Stimulated activated CD4-positive, alpha-beta T cell treated with anti-CD3 and anti-CD28 coated beads, Interleukin-1b, Interleukin-23, amount 100 ng/mL, for 1 hour (primary cell): ENCODE results near the gene RNF181.
"Not testable (repeated sequence)": the region's sequence is repeated elsewhere in the genome, so short reads cannot be mapped to it uniquely, and the experiment has no call there.

Source experiments
- DNase-seq, 2 donors: peaks; one replicate each; pipeline ENCODE4 v3.0.0-alpha.2; 2020; ENCODE audit warnings: low read depth in 2 of 2

The RNF181 gene

DNA sequence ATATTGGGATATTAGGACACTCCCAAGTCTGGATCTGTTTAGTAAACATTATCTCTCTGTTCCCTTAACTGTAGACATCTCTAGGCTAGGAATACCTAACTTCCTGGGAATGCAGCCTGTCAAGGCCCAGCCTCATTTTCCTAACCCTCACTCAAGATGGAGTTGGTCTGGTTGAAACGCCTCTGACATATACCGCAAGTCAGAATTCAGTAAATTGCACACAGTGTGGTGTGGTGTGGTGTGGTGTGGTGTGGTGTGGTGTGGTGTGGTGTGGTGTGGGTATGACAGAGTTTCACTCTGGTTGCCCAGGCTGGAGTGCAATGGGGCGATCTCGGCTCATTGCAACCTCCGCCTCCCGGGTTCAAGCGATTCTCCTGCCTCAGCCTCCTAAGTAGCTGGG, 19.2 kb downstream of the RNF181 start:
- DNase-seq, result not testable (repeated sequence)

DNA sequence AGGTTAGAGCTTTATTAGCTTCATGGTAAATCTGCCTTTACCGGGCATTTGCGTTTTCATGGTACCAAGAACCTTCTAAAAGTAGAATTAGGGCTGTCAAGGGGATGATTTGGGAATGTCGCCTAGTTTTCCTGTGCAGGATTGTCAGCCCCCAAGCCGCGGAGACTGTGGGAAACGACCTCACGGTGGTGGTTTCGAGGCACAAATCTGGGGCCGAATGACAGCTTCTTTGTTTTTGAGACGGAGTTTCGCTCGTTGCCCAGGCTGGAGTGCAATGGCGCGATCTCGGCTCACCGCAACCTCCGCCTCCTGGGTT, 19.8 kb downstream of the RNF181 start:
- no peak for DNase-seq

- DNase-seq, result not testable (repeated sequence)
Measured at GRCh38 chr2:85617723-85618122, 22.2 kb downstream of the RNF181 start.

GRCh38 chr2:85619617-85620016, 24.1 kb downstream of the RNF181 start:
- no peak for DNase-seq

GRCh38 chr2:85621338-85621737, 25.8 kb downstream of the RNF181 start:
- DNase-seq, result no peak

- DNase-seq, result no peak
Measured at GRCh38 chr2:85623991-85624390, 28.4 kb downstream of the RNF181 start.

GRCh38 chr2:85628658-85629057, 33.1 kb downstream of the RNF181 start:
- DNase-seq, result no peak

DNA sequence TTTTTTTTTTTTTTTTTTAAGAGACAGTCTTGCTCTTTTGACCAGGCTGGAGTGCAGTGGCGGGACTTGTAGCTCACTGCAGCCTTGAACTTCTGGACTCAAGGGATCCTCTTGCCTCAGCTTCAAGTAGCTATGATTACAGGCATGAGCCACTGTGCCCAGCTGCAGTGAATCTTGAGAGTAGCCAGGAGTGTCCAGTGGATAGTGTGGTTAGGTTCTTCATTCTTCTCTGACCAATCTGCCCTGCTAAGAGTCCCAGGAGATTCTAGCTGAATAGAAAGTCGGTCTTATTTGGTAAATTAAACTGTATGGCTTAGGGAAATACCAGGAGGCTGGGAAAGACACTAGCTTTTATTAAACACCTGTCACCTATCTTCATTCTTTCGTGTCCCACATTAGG, 35.8 kb downstream of the RNF181 start:
- no peak for DNase-seq

DNA sequence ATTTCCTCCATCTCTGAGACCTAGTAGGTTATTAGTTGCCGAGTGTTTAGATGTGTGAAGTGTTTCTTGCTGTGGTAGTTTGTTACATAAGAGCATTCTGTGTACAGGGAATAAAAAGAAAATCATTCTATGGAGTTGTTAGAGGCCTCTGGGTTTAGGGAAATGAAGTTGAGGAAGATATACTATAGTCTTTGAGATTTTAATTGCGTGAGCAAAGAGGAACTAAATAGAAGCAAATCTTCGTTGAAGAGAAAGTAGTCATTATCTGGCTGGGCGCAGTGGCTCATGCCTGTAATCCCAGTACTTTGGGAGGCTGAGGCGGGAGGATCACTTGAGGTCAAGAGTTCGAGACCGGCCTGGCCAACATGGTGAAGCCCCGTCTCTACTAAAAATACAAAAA, 39.5 kb downstream of the RNF181 start:
- DNase-seq, result no peak

DNA sequence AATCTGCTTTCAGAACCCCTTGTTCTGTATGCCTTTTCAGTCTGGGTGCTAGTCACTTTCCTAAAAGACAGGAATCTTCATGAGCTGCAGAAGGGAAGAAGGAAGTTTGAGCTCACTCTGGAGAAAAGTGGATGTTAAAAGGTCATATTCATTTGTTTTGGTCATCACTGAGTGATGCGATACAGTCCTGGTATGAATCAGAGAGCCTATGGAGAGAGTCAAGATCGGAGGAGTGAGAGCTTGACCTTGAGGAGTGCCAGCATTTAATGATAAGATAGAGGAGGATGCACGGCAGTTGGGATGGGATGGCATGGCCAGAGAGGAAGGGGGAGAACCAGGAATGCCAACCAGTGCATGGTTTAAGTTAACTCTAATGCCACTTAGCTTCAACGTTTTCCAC, 40.1 kb downstream of the RNF181 start:
- DNase-seq, result no peak

GRCh38 chr2:85642725-85643124, 47.2 kb downstream of the RNF181 start:
- no peak for DNase-seq

GRCh38 chr2:85644909-85645308, 49.4 kb downstream of the RNF181 start:
- no peak for DNase-seq

GRCh38 chr2:85646166-85646565, 50.6 kb downstream of the RNF181 start:
- no peak for DNase-seq
